Activated CD4-positive, CD25-positive, alpha-beta regulatory T cell treated with anti-CD3 and anti-CD28 coated beads, Interleukin-2, amount 50 U/mL, for 16 hours (primary cell): Measurements from ENCODE around the gene CPNE5.

ENCODE experiments used
- DNase-seq: peaks from one replicate; pipeline ENCODE4 v3.0.0-alpha.2; 2020; ENCODE audit warnings: low read depth, low spot score

The CPNE5 gene

DNA sequence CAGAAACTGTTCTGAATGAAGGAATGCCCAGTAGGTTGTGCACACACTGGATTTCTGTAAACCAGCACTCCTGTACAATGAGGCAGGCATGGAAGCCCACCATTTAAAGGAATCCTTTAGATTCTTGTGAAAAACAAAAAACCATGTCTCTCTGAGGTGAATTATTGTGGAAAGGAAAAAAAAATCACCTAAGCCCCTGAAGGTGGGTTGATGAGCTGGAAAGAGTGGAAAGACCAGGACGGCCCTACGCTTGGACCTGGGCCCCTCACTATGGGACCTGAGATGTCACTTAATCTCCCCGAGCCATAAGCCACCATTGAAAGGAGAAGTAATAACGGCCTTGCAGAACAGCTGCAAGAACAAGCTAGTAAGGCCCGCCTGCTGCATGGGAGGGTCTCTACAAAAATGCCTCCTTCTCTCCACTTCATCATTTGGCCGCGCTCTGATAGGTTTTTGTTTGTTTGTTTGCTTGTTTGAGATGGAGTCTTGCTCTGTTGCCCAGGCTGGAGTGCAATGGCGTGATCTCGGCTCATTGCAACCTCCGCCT, 72.8 kb downstream of the CPNE5 start:
- no peak for DNase-seq

DNA sequence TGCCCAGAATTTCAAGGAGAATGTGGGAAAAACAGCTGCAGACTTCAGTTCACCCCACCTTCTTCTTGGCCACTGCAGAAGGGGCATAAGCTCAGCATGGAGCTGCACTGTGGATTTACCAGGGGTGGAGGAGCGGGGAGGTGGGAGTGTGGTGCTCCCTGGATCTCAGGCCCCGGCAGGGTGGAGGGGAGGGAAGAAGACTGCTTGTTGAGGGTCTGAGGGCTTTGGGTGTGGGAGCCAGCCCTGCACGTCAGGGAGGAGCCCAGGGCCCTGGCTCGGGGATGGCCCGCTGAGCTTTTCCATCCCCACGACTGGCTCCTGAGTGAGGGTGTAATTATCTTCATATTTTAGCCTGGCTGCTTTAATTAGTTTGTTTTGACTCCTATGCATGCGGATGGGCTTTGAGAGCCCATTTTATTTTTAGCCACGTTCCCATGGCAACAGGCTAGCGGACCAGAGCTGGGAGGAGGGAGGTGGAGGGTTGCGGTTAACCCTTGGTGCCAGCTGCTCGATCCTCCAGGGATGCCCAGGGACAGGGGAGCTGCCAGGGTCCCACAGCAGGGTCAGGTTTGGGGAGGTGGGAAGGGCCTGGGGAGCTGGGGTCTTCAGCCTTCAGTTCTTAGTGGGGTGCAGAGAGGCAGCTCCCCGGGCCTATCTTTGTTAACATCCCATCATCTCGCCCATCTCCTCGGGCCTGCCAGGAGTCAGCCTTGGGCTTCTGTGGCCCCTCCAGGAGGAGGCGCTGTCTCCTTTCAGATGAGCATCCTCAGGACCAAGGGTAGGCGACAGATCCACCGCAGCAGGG, 73.4 kb downstream of the CPNE5 start:
- peak; percentile 60 for DNase-seq

DNA sequence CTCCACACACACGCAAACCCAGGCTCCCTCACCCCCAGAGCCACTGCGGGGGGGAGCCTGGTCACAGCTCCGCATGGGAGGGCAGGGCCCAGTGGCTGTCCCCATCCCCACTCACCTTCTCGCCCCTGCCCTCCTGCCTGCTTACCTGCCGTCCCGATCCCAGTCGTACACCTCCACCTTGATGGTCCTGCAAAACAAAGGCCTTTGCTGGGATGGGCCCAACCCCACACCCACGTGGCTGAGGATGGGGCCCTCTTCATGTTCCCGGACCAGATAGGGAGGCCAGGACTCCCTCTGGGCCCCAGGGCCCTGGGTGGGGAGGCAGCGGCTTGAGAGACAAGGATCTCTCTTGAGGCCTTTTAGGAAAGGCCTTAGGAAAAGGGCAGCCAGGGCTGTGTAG, 74.1 kb downstream of the CPNE5 start:
- DNase-seq: no peak

DNA sequence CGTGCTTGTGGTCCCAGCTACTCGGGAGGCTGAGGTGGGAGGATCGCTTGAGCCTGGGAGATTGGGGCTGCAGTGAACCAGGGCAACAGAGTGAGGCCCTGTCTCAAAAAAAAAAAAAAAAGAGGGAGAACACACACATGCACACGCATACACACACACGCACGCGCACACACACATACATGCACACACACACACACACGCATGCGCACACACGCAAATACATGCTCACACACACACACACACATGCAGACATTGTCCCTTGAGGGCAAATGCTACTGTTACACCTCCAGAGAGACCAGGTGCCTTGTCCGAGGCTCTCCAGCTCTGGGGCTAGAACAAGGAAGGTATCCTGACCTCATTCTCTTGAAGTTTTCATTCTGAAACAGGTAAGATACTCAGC, 77.1 kb downstream of the CPNE5 start:
- DNase-seq: no peak

DNA sequence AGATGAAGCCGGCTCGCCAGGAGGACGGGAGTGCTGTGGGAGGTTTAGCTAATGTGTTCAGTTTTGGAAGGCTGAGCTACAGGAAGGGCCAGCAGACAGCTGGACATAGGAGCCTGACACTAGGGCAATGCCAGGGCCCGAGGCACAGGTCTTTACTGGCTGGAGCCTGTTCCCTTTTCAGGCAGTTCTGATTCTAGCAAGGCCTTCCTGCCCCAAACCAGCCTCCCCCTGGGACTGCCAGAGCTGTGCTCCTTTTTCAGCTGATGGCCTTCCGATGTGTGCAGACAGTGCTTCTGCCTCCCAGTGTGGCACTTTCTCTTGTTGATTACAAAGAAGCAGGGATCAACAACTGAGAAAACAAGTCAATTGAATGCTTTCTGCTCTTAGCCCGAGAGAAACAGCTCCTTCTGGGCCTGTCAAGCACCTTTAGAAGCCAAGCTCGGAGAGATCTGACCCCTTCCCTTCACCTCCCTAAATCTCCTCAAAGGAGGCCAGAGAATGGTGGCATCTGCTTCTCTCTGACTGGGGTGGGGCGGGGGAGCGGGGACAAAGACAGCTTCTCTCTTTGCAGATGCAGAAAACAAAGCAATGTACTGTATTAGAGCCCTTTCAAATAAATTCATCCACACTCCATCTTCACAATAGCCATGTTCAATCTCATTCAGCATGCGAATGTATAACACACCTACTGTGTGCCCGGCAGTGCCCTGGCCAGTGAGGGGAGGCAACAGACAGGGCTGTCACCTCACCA, 78.4 kb downstream of the CPNE5 start:
- DNase-seq: no peak

DNA sequence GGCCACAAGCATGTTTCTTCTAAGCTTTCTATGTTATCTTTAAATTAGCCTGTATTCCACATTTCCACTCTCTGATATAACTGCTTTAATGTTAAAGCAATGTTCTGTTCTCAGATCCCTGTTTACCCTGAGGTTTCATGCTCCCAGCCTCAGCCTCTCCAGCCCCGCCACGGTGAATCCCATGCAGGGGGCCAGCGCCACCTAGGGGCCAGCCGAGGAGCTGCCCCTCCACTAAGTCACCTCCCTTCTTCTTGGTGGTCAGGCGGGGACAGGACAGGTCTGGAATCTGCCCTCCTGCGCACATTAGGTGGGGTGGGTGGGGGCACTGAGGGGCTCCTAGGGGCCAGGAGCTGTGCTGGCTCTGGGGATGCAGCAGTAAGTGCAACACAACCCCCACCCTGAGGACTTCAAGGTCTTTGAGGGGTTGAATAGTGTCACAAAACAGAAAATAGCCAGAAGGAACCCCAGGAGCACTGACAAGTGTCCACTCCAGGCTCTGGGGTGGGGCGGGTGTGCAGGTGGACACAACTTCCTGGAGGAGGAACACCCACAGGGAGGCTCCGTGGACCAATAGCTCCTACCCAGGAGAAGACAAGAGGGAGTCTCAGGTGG, 80.0 kb downstream of the CPNE5 start:
- peak; percentile 62 for DNase-seq

DNA sequence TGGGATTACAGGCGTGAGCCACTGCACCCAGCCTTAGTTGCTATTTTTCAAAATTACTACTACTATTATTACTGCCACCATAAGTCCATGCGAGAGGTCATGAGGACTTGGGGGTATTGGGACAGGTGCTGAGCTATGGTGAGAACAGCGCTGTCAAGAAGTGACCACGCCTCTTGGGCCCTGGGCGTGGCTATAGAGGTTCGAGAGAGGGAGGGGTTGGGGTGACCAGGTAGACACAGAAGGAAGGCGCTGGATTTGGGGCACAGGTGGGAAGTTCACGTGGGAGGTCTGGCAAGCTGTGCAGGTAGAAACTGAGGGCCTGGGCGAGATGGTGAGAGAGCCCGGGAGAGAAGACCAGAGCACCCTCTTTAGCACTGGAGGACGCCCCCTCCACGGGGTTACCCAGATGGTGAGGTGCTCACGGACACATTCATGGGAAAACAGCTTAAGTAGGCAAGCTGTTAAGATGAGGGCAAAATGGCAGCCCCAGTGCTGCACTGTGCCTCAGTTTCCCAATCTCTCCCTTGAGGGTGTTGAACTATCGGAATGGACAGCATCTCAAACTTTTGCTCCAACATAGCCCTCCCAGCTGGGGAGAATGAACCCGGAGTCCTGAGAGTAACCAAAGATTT, 80.6 kb downstream of the CPNE5 start:
- DNase-seq: no peak

DNA sequence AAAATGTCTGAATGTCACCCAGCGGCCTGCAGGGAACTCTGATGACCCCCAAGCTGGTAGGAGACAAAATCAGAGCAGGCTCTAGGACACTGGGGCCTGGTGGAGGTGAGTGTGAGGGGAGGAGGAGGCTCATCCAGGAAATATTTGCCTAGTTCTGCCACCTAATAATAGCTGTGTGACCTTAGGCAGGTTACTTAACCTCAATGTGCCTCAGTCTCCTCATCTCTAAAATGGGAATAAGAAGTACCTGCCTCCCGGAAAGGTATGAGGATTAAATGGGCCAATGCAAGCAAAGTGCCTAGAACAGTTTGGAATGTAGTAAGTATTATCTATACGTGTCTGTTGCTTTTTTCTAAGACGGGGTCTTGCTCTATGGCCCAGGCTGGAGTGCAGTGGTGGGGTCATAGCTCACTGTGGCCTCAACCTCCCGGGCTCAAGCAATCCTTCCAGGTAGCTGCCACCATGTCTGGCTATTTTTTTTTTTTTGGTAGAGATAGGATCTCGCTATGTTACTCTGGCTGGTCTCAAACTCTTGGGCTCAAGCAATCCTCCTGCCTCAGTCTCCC, 81.2 kb downstream of the CPNE5 start:
- DNase-seq: no peak

DNA sequence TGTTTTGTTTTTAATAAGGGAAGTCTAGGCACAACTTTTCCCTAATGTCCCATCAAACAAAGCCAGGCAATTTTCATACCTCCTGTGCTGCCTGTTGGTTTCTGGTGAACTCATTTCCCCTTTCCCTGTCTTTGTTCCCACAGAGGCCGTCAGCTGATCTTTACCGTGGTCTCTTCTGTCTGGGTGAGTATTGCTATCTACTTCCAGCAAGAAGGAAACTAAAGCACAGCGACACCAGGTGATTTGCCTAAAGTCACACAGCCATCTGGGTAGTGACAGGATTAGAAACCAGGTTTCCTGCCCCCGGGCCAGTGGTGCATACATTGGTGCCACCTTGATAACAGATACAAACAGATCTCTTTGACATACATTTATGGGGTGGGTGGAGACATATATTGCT, 82.0 kb downstream of the CPNE5 start:
- DNase-seq: no peak

DNA sequence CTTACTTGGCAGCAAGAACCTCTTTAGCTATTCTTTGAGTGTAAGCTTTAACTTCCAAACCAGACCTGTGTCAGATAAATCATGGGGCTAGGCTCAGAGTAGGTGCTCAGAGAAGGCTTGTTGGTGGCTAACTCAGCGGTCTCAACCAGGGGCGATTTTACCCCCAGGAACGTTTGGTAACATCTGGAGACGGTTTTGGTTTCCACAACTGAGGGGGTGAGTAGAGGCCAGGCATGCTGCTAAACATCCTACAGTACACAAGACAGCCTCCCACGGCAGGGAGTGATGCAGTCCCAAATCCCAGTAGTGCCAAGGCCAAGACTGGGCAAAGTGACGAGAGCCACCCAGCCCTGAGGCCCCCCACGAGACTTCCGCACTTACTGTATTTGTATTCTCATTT, 82.5 kb downstream of the CPNE5 start:
- no peak for DNase-seq

DNA sequence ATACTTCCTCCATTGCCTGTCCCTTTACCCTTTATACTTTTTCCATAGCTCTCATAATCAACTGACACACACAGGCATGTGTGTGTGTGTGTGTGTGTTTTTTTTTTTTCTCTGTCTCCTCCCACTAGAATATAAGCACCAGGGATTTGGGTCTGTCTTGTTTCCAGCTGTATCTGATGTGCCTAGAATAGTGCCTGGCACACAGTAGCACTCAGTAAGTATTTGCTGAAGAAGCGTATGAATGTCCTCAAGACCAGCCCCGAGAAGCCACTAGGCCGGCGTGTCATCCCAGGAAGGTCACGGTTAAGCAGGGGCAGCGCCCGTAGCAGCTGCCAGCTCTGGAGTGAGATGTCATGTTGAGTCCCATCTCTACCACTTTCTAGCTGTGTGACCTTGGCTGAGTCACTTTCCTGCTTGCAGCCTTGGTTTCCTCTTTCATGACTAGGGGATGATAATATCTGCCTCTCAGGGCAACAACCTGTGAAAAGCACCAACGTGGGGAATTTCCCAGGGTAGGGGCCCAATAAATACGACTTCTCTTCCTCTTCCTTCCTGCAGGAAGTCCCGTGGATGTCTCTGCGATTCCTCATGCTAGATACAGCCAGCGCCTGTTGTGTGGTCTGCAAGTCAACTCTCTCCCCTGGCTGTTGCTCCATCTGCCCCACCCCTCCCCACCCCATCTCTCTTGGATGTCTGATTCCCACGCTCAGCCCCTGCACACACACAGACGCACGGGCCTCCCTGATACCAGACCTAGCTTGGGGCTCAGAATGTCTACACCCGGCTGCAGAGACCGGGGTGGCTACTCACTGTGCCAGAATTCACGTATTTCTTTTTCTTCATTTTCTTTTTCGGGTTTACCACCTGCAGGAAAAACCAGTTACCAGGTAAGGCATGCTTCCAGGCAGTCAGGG, 83.6 kb downstream of the CPNE5 start:
- peak; percentile 65 for DNase-seq

DNA sequence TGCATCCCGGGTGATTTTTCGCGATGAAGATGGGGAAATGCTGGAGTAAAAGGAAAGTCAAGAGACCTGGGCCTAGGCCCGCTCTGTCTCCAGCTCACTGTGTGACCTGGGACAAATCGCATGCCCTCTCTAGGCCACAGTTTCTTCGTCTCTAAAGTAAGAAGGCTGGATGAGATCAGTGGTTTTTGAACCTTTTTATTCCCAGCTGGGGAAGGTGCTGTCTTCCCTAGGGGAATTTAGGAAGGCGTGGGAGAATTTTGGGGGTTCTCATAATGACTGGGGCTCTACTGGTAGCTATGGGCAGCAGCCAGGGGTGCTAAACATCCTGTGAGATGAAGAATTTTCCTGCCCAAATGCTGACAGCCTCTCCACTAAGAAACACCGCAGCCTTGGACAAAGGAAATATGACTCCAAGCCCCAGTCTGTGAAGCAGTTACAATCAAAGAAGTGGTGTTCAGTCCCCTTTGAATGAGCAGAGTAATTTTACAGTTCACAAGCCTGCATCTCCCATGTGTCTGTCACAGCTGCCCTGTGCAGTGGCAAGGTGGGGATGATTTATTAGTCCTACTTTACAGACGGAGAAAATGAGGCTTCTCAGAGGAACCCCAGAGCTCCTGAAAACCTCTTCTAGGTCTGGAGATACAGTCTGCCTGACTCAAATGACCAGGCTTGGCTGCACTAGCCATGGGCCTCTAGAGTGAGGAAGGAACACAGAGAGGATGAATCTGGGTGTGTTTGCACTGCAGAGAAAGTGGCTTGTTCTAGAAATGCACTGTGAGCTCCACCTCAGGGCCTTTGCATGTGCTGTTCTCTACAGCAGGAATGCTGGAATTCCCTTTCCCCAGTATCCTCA, 84.4 kb downstream of the CPNE5 start:
- DNase-seq: no peak

DNA sequence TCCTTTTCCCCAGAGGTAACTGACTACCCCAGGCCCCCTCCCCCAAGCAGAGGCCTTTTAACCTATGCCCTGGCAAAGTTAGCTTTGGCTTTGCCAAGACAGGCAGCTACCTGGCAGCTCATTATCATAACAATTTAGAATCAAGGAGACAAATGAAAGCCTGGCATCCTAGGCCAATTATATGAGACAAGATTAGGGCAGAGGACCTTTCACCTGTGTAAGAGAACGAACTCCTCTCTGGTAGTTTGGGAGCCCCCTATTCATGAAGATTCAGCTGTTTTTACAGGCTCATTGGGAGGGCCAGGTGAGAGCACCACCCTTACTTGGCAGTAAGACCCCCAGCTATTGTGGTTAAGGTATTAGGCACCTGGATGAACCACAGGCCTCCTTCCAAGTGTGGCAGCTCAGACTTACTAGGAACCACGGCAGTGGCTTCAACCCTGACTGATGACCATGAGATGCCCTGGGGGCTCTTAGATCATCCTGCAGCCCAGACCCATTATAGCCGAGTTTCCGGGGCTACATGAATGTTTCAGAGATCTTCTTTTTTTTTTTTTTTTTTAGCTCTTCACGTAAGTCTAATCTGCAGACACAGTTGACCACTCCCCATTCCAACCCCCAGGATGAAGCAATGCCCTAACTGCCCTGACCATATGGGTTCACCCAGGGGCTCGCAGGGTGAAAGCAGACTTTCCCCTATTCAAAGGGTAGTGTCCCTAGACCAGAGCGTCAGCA, 85.4 kb downstream of the CPNE5 start:
- DNase-seq: no peak

DNA sequence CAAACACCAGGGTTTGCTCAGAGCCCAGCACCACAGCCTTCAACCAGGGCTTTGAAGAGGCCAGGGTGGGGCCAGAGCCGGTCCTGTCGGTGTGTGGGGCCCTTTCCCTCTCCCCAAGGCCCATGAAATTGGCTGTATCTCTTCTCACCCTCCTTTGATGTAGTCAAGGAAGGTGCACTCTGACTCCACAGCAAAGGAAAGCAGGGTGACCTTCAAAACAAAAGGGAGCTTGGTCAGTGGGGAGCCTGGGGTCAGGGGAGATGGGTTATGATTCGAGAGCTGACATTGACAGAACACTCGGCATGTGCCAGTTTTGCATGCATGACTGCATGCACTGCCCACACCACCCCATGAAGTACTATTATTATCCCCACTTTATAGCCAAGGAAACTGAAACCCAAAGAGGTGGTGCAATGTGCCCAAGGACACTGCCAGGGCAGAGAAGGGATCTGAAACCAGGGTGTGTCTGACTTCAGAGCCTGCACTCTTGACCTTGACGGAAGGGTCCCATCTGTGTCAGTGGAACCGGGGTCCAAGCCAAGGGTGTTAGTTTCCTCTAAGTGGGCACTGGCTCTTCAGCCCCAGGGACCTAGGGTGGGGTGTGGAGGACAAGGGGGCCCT, 86.2 kb downstream of the CPNE5 start:
- no peak for DNase-seq

DNA sequence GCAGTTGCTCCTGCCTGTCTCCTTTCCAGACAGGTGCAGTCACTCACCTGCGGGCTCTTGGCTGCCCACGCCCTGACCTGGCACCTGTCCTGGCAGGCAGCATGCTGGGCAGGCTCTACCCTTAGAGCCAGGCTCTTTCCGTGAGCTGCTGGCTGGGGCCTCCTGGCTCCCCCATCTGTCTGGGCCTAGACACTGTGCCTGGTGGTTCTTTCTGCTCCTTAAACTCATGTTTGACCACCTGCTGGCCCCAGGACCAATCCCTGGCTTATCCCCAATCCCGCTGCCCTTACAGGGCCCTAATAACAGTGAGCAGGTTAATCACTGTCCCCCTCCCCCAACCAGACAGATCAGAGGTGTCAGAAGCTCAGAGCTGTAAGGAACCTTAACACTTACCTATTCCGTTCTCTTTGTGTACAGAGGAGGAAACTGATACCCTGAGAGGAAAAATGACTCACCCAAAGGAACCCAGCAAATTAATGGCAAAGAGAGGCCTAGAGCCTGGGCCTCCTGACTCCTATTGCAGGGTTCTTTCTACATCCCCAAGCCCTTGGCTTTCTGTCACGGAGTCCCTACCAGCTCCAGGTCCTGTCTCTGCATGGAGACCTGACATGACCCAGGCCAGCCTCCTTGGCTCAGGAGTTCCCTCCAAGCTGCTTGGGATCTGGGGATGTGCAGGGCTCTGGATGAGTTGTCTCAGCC, 86.9 kb downstream of the CPNE5 start:
- no peak for DNase-seq

DNA sequence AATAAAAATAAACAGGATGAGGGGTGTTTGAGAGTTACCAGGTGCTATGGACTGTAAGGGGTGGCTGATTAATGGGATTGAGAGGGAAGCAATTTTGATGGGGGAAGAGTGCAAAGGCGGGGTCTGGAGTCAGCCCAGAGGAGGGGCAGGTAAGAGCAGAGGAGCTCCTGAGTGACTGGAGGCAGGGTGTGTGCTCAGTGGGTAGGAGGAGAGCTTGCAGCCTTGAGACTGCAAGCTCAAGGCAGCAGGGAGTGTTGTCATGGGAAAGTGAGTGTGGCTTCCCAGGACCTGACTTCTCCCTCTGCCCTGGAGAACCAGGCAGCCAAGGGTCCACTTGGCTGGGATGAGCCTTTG, 87.4 kb downstream of the CPNE5 start:
- no peak for DNase-seq

DNA sequence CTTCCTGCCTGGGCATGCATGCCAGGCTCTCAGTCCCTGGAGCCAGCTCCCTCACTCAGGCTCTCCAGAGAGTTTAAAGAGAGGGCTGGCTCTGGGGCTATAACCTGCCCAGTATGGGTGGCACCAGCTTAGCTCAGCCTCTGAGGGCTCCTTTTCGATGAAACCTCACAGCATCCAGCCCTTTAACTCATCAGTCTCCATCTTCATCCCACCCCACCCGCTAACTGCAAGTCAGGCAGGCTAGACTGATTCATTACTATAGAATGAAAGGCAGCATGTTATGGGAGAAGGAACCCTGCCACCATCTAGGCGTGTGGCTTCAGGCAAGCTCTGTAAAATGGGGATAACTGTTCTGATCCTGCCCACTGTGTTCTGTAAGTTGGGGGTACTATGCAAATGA, 88.2 kb downstream of the CPNE5 start:
- DNase-seq: no peak
